Measurements from ENCODE around the gene MAB21L4. TPM values are rescaled to one million over a fixed set of nuclear protein-coding genes. Genes with fewer than 3 reads are reported as not detected.
A peak's percentile ranks its signal among the peaks of the same experiment; 100 is the strongest.

Gene MAB21L4
- total and polyA plus RNA-seq, 7 experiments from 2014 or later: not detected

GRCh38 chr2:240881913-240882312 is 14.0 kb downstream of the MAB21L4 start:
- no peaks in the 10 kb centered on the region for H3K9me3 ChIP-seq (ENCODE audit: control insufficient read depth in 2 of 3, low read length in 3 of 3)
- no peaks in the 10 kb centered on the region for H3K36me3 Mint-ChIP-seq
- no peak overlapping the region for H3K4me3 ChIP-seq (ENCODE audit: low read length)
- no peaks in the 10 kb centered on the region for H3K36me3 ChIP-seq (ENCODE audit: control insufficient read depth in 2 of 3, insufficient read depth in 3 of 3, low read length in 3 of 3)
- no peak overlapping the region for H3K27ac ChIP-seq (ENCODE audit: low read depth, low read length)
- peaks cover 0 to 5% (median 0%) of the 10 kb centered on the region in 11 donors for H3K9me3 Mint-ChIP-seq
- CTCF ChIA-PET: interaction anchor here (0.6 kb wide), 1 partner anchor 31 kb away, joined by 3 read pairs; no protein-coding TSS in a partner anchor
- POLR2A ChIA-PET: no interaction called here
- H3K4me1 ChIP-seq (ENCODE audit: control insufficient read depth in 2 of 2, insufficient read depth in 2 of 2, low read length in 2 of 2): no peaks in the 10 kb centered on the region
- ATAC-seq: no peak
- peak in 2 of 9 donors; percentile 13 for DNase-seq
- no peaks in the 10 kb centered on the region for H3K27me3 ChIP-seq (ENCODE audit: control insufficient read depth in 2 of 2, insufficient read depth in 2 of 2, low read length in 2 of 2)
- H3K4me1 Mint-ChIP-seq: peaks cover 0 to 7% (median 0%) of the 10 kb centered on the region in 7 donors
- intact Hi-C loops (cut with micrococcal nuclease): no loop called here
- H3K27me3 Mint-ChIP-seq: peaks cover 0 to 11% (median 0%) of the 10 kb centered on the region in 5 donors
- no peak overlapping the region for H3K4me3 Mint-ChIP-seq
- peak overlapping the region in 1 of 9 donors; percentile 28 for H3K27ac Mint-ChIP-seq

- ChIA-PET POLR2A (no interaction called here), CTCF (no interaction called here)
- no peaks in the 10 kb centered on the region for H3K9me3 ChIP-seq (ENCODE audit: control insufficient read depth in 2 of 3, low read length in 3 of 3)
- no peaks in the 10 kb centered on the region for H3K36me3 Mint-ChIP-seq
- H3K9me3 Mint-ChIP-seq: no peaks in the 10 kb centered on the region
- H3K36me3 ChIP-seq (ENCODE audit: control insufficient read depth in 2 of 3, insufficient read depth in 3 of 3, low read length in 3 of 3): no peaks in the 10 kb centered on the region
- no peak overlapping the region for H3K27ac ChIP-seq (ENCODE audit: low read depth, low read length)
- no peak overlapping the region for H3K4me3 Mint-ChIP-seq
- no peak overlapping the region for H3K27ac Mint-ChIP-seq
- intact Hi-C loops (cut with micrococcal nuclease): no loop called here
- H3K4me3 ChIP-seq (ENCODE audit: low read length): no peak overlapping the region
- H3K27me3 ChIP-seq (ENCODE audit: control insufficient read depth in 2 of 2, insufficient read depth in 2 of 2, low read length in 2 of 2): no peaks in the 10 kb centered on the region
- H3K4me1 ChIP-seq (ENCODE audit: control insufficient read depth in 2 of 2, insufficient read depth in 2 of 2, low read length in 2 of 2): no peaks in the 10 kb centered on the region
- H3K27me3 Mint-ChIP-seq: peaks cover 0 to 11% (median 0%) of the 10 kb centered on the region in 5 donors
- ATAC-seq: no peak
- no peak for DNase-seq
- no peaks in the 10 kb centered on the region for H3K4me1 Mint-ChIP-seq
These were observed 16.9 kb downstream of the MAB21L4 start for GRCh38 chr2:240879105-240879504.

- H3K36me3 ChIP-seq (ENCODE audit: control insufficient read depth in 2 of 3, insufficient read depth in 3 of 3, low read length in 3 of 3): no peaks in the 10 kb centered on the region
- Mint-ChIP-seq H3K4me3 (no peak overlapping the region), H3K36me3 (no peaks in the 10 kb centered on the region), H3K27me3 (peaks cover 0 to 11% (median 0%) of the 10 kb centered on the region in 5 donors), H3K9me3 (no peaks in the 10 kb centered on the region), H3K27ac (no peak overlapping the region), H3K4me1 (no peaks in the 10 kb centered on the region)
- H3K4me1 ChIP-seq (ENCODE audit: control insufficient read depth in 2 of 2, insufficient read depth in 2 of 2, low read length in 2 of 2): no peaks in the 10 kb centered on the region
- intact Hi-C loops (cut with micrococcal nuclease): no loop called here
- no peak for ATAC-seq
- H3K9me3 ChIP-seq (ENCODE audit: control insufficient read depth in 2 of 3, low read length in 3 of 3): no peaks in the 10 kb centered on the region
- no peak for DNase-seq
- H3K27me3 ChIP-seq (ENCODE audit: control insufficient read depth in 2 of 2, insufficient read depth in 2 of 2, low read length in 2 of 2): no peaks in the 10 kb centered on the region
- CTCF ChIA-PET: no interaction called here
- no peak overlapping the region for H3K27ac ChIP-seq (ENCODE audit: low read depth, low read length)
- POLR2A ChIA-PET: no interaction called here
- no peak overlapping the region for H3K4me3 ChIP-seq (ENCODE audit: low read length)
These were observed 17.5 kb downstream of the MAB21L4 start for GRCh38 chr2:240878341-240878936.

GRCh38 chr2:240877460-240878340 is 18.3 kb downstream of the MAB21L4 start:
- no peaks in the 10 kb centered on the region for H3K9me3 Mint-ChIP-seq
- ATAC-seq (no peak), DNase-seq (no peak)
- H3K36me3 ChIP-seq (ENCODE audit: control insufficient read depth in 2 of 3, insufficient read depth in 3 of 3, low read length in 3 of 3): no peaks in the 10 kb centered on the region
- H3K27me3 Mint-ChIP-seq: peaks cover 0 to 9% (median 0%) of the 10 kb centered on the region in 5 donors
- no peak overlapping the region for H3K27ac ChIP-seq (ENCODE audit: low read depth, low read length)
- intact Hi-C loops (cut with micrococcal nuclease): no loop called here
- H3K4me1 ChIP-seq (ENCODE audit: control insufficient read depth in 2 of 2, insufficient read depth in 2 of 2, low read length in 2 of 2): no peaks in the 10 kb centered on the region
- ChIA-PET CTCF (interaction anchor here (0.7 kb wide), 1 partner anchor 351 kb away, joined by 3 read pairs; no protein-coding TSS in a partner anchor), POLR2A (no interaction called here)
- no peaks in the 10 kb centered on the region for H3K27me3 ChIP-seq (ENCODE audit: control insufficient read depth in 2 of 2, insufficient read depth in 2 of 2, low read length in 2 of 2)
- H3K4me3 Mint-ChIP-seq: no peak overlapping the region
- no peak overlapping the region for H3K4me3 ChIP-seq (ENCODE audit: low read length)
- H3K27ac Mint-ChIP-seq: no peak overlapping the region
- H3K9me3 ChIP-seq (ENCODE audit: control insufficient read depth in 2 of 3, low read length in 3 of 3): no peaks in the 10 kb centered on the region
- no peaks in the 10 kb centered on the region for H3K36me3 Mint-ChIP-seq
- no peaks in the 10 kb centered on the region for H3K4me1 Mint-ChIP-seq

- H3K4me1 ChIP-seq (ENCODE audit: control insufficient read depth in 2 of 2, insufficient read depth in 2 of 2, low read length in 2 of 2): no peaks in the 10 kb centered on the region
- POLR2A ChIA-PET: interaction anchor here (0.6 kb wide), 1 partner anchor 29 kb away, joined by 4 read pairs; no protein-coding TSS in a partner anchor
- H3K27ac Mint-ChIP-seq: no peak overlapping the region
These were observed 19.3 kb downstream of the MAB21L4 start for GRCh38 chr2:240876475-240877251.

GRCh38 chr2:240876035-240876474 is 19.9 kb downstream of the MAB21L4 start:
- H3K27me3 Mint-ChIP-seq: peaks cover 0 to 3% (median 0%) of the 10 kb centered on the region in 5 donors
- CTCF ChIA-PET: no interaction called here
- H3K36me3 Mint-ChIP-seq: no peaks in the 10 kb centered on the region
- no peaks in the 10 kb centered on the region for H3K9me3 Mint-ChIP-seq
- POLR2A ChIA-PET: interaction anchor here (0.6 kb wide), 1 partner anchor 29 kb away, joined by 4 read pairs; no protein-coding TSS in a partner anchor
- no peaks in the 10 kb centered on the region for H3K4me1 ChIP-seq (ENCODE audit: control insufficient read depth in 2 of 2, insufficient read depth in 2 of 2, low read length in 2 of 2)
- H3K27ac Mint-ChIP-seq: peak overlapping the region in 1 of 9 donors; percentile 32
- no peaks in the 10 kb centered on the region for H3K4me1 Mint-ChIP-seq
- H3K36me3 ChIP-seq (ENCODE audit: control insufficient read depth in 2 of 3, insufficient read depth in 3 of 3, low read length in 3 of 3): no peaks in the 10 kb centered on the region
- DNase-seq (no peak), ATAC-seq (no peak)
- no peak overlapping the region for H3K4me3 ChIP-seq (ENCODE audit: low read length)
- H3K27me3 ChIP-seq (ENCODE audit: control insufficient read depth in 2 of 2, insufficient read depth in 2 of 2, low read length in 2 of 2): no peaks in the 10 kb centered on the region
- intact Hi-C loops (cut with micrococcal nuclease): no loop called here
- no peaks in the 10 kb centered on the region for H3K9me3 ChIP-seq (ENCODE audit: control insufficient read depth in 2 of 3, low read length in 3 of 3)
- no peak overlapping the region for H3K4me3 Mint-ChIP-seq
- no peak overlapping the region for H3K27ac ChIP-seq (ENCODE audit: low read depth, low read length)

More at GRCh38 chr2:240876475-240877251, 19.3 kb downstream of the MAB21L4 start:
- no peak overlapping the region for H3K27ac ChIP-seq (ENCODE audit: low read depth, low read length)
- Mint-ChIP-seq H3K4me3 (no peak overlapping the region), H3K9me3 (no peaks in the 10 kb centered on the region), H3K4me1 (no peaks in the 10 kb centered on the region), H3K27me3 (peaks cover 0 to 3% (median 0%) of the 10 kb centered on the region in 5 donors), H3K36me3 (no peaks in the 10 kb centered on the region)
- no peak for ATAC-seq
- H3K9me3 ChIP-seq (ENCODE audit: control insufficient read depth in 2 of 3, low read length in 3 of 3): no peaks in the 10 kb centered on the region
- no peak for DNase-seq
- intact Hi-C loops (cut with micrococcal nuclease): no loop called here
- CTCF ChIA-PET: no interaction called here
- no peaks in the 10 kb centered on the region for H3K27me3 ChIP-seq (ENCODE audit: control insufficient read depth in 2 of 2, insufficient read depth in 2 of 2, low read length in 2 of 2)
- no peak overlapping the region for H3K4me3 ChIP-seq (ENCODE audit: low read length)
- no peaks in the 10 kb centered on the region for H3K36me3 ChIP-seq (ENCODE audit: control insufficient read depth in 2 of 3, insufficient read depth in 3 of 3, low read length in 3 of 3)
